ENCODE measurements around the gene DTNBP1.
"Not testable (repeated sequence)": the region's sequence is repeated elsewhere in the genome, so short reads cannot be mapped to it uniquely, and the experiment has no call there.

Gene DTNBP1

GRCh38 chr6:15657290-15657689, 5.5 kb downstream of the DTNBP1 start:
- DNase-seq (ENCODE audit: low read depth) = no peak
- no peak for TF ChIP-seq CTCF (IDR thresholded peaks at IDR 0.05; ENCODE audit: low read depth, low read length, missing control alignments)
- no peak overlapping the region for H3K4me3 ChIP-seq (ENCODE audit: low read depth, low read length)

DNA sequence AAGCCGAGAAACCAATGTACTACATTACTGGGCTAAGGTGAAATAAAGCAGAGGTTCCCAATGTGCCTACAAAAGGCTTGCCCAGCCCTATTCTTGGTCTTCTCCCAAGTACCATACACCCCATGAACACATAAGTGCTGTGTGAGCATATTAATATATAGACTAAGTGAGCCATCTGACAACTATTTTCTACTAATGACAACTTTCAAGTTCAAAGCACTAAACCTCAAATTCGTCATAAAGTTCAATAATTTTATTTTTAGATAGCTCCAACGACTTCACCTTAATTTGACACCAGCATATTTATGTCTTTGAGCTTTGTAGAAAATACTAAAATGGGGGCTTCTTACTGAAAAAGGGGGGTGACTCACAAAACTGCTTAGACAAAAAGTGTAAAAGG, 6.7 kb downstream of the DTNBP1 start:
- DNase-seq (ENCODE audit: low read depth) = no peak
- TF ChIP-seq CTCF (IDR thresholded peaks at IDR 0.05; ENCODE audit: low read depth, low read length, missing control alignments) = no peak
- H3K4me3 ChIP-seq (ENCODE audit: low read depth, low read length) = no peak overlapping the region

DNA sequence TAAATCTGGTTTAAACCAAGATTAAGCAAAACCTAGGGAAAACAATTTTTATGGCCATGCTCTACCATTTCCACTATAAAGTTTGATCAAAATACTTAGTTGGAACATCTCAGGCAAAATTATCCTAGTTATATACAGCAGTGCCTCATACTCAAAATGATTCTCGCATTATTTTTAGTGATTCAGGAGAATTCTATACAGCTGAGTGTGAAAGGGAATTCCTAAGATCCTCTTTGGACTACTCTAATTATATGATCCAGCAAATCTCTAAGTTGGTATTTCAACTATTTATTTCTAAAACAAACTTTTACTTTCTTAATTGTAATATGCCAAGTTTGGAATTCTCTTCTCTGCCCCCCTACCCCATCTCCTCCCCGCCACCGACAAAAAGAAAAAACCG, 8.6 kb downstream of the DTNBP1 start:
- TF ChIP-seq CTCF (IDR thresholded peaks at IDR 0.05; ENCODE audit: low read depth, low read length, missing control alignments) = no peak
- no peak for DNase-seq (ENCODE audit: low read depth)
- no peak overlapping the region for H3K4me3 ChIP-seq (ENCODE audit: low read depth, low read length)

DNA sequence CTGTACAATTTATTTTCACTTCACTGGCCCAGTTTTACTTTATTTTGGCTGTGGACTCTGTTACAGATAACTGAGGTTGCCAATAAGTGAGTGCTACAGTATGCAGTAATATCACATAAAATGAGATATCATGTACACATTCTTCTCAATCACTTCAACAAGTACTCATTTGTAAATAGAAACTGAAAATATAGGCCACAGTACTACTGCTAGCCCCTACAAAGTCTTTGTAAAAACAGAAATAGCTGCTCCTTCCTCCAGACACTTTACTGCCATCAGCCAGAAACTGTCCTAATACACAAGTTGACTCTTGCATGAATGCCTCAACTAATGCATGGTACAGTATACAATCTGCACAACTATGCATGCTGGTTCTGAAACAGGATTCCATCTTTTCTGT, 9.2 kb downstream of the DTNBP1 start:
- TF ChIP-seq CTCF (IDR thresholded peaks at IDR 0.05; ENCODE audit: low read depth, low read length, missing control alignments) = no peak

GRCh38 chr6:15650004-15650559, 12.7 kb downstream of the DTNBP1 start:
- not testable (repeated sequence) for H3K4me3 ChIP-seq (ENCODE audit: low read depth, low read length); DNase-seq (ENCODE audit: low read depth)

More for the DNA sequence above, 9.2 kb downstream of the DTNBP1 start:
- DNase-seq (ENCODE audit: low read depth) = no peak
- no peak overlapping the region for H3K4me3 ChIP-seq (ENCODE audit: low read depth, low read length)

- no peak for TF ChIP-seq CTCF (IDR thresholded peaks at IDR 0.05; ENCODE audit: low read depth, low read length, missing control alignments)
- H3K4me3 ChIP-seq (ENCODE audit: low read depth, low read length) = no peak overlapping the region
Observed at GRCh38 chr6:15644904-15645303, 17.9 kb downstream of the DTNBP1 start.

DNA sequence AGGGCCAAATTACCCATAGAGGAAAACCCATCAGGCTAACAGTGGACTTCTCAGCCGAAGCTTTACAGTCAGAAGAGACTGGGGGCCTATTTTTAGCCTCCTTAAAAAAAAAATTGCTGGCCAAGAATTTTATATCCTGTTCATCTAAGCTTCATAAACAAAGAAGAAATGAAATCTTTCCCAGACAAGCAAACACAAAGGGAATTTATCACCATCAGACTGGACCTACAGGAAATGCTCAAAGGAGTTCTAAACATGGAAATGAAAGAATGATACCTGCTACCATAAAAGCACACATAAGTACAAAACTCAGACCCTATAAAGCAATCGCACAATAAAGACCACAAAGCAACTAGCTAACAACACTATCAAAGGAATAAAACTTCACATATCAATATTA, 19.3 kb downstream of the DTNBP1 start:
- TF ChIP-seq CTCF (IDR thresholded peaks at IDR 0.05; ENCODE audit: low read depth, low read length, missing control alignments) = no peak
- DNase-seq (ENCODE audit: low read depth) = no peak
- H3K4me3 ChIP-seq (ENCODE audit: low read depth, low read length) = no peak overlapping the region

More at GRCh38 chr6:15644904-15645303, 17.9 kb downstream of the DTNBP1 start:
- DNase-seq (ENCODE audit: low read depth) = no peak

Measured in GM12864 (cell line).